Type B pancreatic cell (in vitro differentiated cells): ENCODE measurements around the gene TTC23. TPM values are rescaled to one million over a fixed set of nuclear protein-coding genes. Genes with fewer than 3 reads are reported as not detected.
A peak's percentile ranks its signal among the peaks of the same experiment; 100 is the strongest.

Source experiments
- DNase-seq: peaks from one replicate; pipeline ENCODE4 v3.0.0; 2021; ENCODE audit warnings: mixed read lengths; ENCODE audit not compliant: unreplicated experiment; ENCODE audit errors: extremely low spot score
- H3K27ac Mint-ChIP-seq: 2 replicates; pipeline ENCODE4 v1.8.0; 2021; ENCODE audit warnings: mild to moderate bottlenecking, mixed read lengths
- H3K27me3 Mint-ChIP-seq: 2 replicates; pipeline ENCODE4 v1.8.0; 2021; ENCODE audit warnings: mixed read lengths
- H3K36me3 Mint-ChIP-seq: 2 replicates; pipeline ENCODE4 v1.8.0; 2021; ENCODE audit warnings: mixed read lengths
- H3K4me1 Mint-ChIP-seq: one replicate; pipeline ENCODE4 v1.8.0; 2021; ENCODE audit warnings: mixed read lengths; ENCODE audit not compliant: unreplicated experiment
- H3K4me3 Mint-ChIP-seq: 2 replicates; pipeline ENCODE4 v1.8.0; 2021; ENCODE audit warnings: mild to moderate bottlenecking, mixed read lengths
- H3K9me3 Mint-ChIP-seq: 2 replicates; pipeline ENCODE4 v1.8.0; 2021; ENCODE audit warnings: mixed read lengths
- CTCF ChIP-seq: fragments of 200-600 bp; sonication (generic); conservative IDR thresholded peaks from 2 replicates; pipeline ENCODE4 v1.5.0; 2021; ENCODE audit warnings: antibody characterized with exemption, mild to moderate bottlenecking
- total RNA-seq: library from RNA; stranded (reverse); gene quantifications from 2 replicates; pipeline ENCODE4 v1.2.1, GENCODE V29; 2021; ENCODE audit warnings: low replicate concordance

Gene TTC23
- total RNA-seq, 1 donor from 2014 or later, result 26.4 TPM

GRCh38 chr15:99110581-99111320 is 138.6 kb downstream of the TTC23 start:
- Mint-ChIP-seq H3K27me3 (peaks cover 39% of the 10 kb centered on the region), H3K4me3 (no peak overlapping the region), H3K36me3 (peaks cover 3% of the 10 kb centered on the region), H3K9me3 (no peaks in the 10 kb centered on the region), H3K4me1 (peaks cover 14% of the 10 kb centered on the region), H3K27ac (no peak overlapping the region)
- no peak for TF ChIP-seq CTCF
- no peak for DNase-seq

DNA sequence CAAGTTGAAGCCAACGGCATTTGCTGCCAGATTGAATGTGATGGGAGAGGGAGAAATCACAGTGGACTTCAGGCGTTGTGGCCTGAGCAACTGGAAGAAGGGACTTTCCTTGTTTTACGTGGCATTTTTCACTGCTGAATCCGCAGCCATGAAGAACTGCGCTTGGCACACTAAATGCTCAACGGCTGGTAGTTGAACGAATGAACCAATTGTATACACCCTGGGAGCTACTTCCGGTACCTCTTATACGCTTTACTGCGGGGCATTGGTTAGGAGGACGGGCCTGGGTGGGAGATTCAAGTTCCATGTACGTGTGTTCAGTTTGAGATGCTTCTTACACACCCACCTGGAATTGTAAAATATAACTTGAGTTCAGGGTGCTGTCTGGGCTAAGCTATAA is 139.3 kb downstream of the TTC23 start:
- H3K9me3 Mint-ChIP-seq, result no peaks in the 10 kb centered on the region
- no peak for TF ChIP-seq CTCF
- H3K4me1 Mint-ChIP-seq, result peaks cover 14% of the 10 kb centered on the region
- H3K36me3 Mint-ChIP-seq, result peaks cover 3% of the 10 kb centered on the region
- H3K4me3 Mint-ChIP-seq, result no peak overlapping the region
- peaks cover 39% of the 10 kb centered on the region for H3K27me3 Mint-ChIP-seq
- DNase-seq, result peak; percentile 36
- H3K27ac Mint-ChIP-seq, result no peak overlapping the region

DNA sequence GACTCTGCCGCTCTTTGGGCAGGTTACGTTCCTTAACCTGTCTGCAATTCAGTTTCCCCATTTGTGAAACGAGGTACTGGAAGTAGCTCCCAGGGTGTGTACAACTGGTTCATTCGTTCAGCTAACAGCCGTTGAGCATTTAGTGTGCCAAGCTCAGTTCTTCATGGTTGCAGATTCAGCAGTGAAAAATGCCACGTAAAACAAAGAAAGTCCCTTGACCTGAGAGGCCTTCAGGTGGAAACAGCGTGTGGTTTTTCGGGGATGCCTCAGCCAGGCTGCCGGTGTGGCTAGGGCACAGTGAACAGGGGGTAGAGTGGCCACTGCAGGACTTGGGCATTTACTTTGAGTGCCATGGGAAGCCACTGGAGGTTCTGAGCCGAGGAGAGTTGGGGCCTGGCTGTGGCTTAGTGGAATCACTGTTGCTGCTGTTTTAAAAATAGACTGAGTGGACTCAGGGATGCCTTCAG is 139.8 kb downstream of the TTC23 start:
- Mint-ChIP-seq H3K9me3 (no peaks in the 10 kb centered on the region), H3K4me3 (no peak overlapping the region), H3K27ac (no peak overlapping the region), H3K4me1 (peaks cover 14% of the 10 kb centered on the region), H3K27me3 (peaks cover 41% of the 10 kb centered on the region), H3K36me3 (peaks cover 3% of the 10 kb centered on the region)
- TF ChIP-seq CTCF, result no peak
- DNase-seq, result no peak

- DNase-seq, result no peak
- Mint-ChIP-seq H3K27ac (no peak overlapping the region), H3K36me3 (peaks cover 2% of the 10 kb centered on the region), H3K4me1 (peaks cover 14% of the 10 kb centered on the region), H3K4me3 (no peak overlapping the region), H3K9me3 (no peaks in the 10 kb centered on the region), H3K27me3 (peaks cover 42% of the 10 kb centered on the region)
- TF ChIP-seq CTCF, result no peak
Observed at GRCh38 chr15:99108993-99109392, 140.4 kb downstream of the TTC23 start.

GRCh38 chr15:99106417-99107220 is 142.8 kb downstream of the TTC23 start:
- H3K27me3 Mint-ChIP-seq, result peaks cover 60% of the 10 kb centered on the region
- no peak for DNase-seq
- H3K4me1 Mint-ChIP-seq, result peaks cover 14% of the 10 kb centered on the region
- peak overlapping the region; percentile 73 for H3K4me3 Mint-ChIP-seq
- TF ChIP-seq CTCF, result no peak
- H3K36me3 Mint-ChIP-seq, result no peaks in the 10 kb centered on the region
- H3K9me3 Mint-ChIP-seq, result no peaks in the 10 kb centered on the region
- no peak overlapping the region for H3K27ac Mint-ChIP-seq
